ENCODE measurements around the gene ST7L. TPM values are rescaled to one million over a fixed set of nuclear protein-coding genes. Genes with fewer than 3 reads are reported as not detected.

ST7L gene
- total and polyA plus RNA-seq, 12 donors: 14.0 to 37.2 (median 22.7) TPM

GRCh38 chr1:112575154-112575804, 43.7 kb downstream of the ST7L start:
- intact Hi-C loops (cut with DNase I): no loop called here
- Histone ChIP-seq H3K4me1 (replicated peaks in 1 of 2) (no peaks in the 10 kb centered on the region), H3K27ac (no peak overlapping the region), H3K9me3 (replicated peaks in 1 of 3) (no peaks in the 10 kb centered on the region), H3K27me3 (no peaks in the 10 kb centered on the region), H3K36me3 (replicated peaks in 1 of 2) (peaks cover 0 to 19% of the 10 kb centered on the region in 2 donors), H3K4me3 (no peak overlapping the region)
- 67 to 84% (median 77%) methylated on average over 8 of the region's 8 CpGs for WGBS, 4 donors
- TF ChIP-seq CTCF (IDR thresholded peaks at IDR 0.05) (no peak), POLR2A (IDR thresholded peaks at IDR 0.05) (no peak)
- peak in 6 of 7 donors; percentile 19 to 55 (median 43) for DNase-seq

DNA sequence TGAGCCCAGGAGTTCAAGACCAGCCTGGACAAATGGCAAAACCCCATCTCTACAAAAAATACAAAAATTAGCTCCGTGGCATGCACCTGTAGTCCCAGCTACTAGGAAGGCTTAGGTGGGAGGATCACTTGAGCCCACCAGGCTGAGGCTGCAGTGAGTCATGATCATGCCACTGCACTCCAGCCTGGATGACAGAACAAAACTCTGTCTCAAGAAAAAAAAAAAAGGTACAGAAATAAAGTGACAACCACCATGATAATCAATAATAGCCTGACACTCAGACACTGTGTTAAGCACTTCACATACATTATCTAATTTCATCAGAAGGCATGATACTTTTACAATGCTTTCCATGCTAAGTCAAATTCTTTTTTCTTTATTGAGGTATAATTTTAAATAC, 53.1 kb downstream of the ST7L start:
- Histone ChIP-seq H3K27ac (no peak overlapping the region), H3K9me3 (replicated peaks in 1 of 3) (no peaks in the 10 kb centered on the region), H3K4me1 (replicated peaks in 1 of 2) (no peaks in the 10 kb centered on the region), H3K4me3 (no peak overlapping the region), H3K27me3 (no peaks in the 10 kb centered on the region), H3K36me3 (replicated peaks in 1 of 2) (no peaks in the 10 kb centered on the region)
- intact Hi-C loops (cut with DNase I): no loop called here
- no peak for DNase-seq
- TF ChIP-seq POLR2A (IDR thresholded peaks at IDR 0.05) (no peak), CTCF (IDR thresholded peaks at IDR 0.05) (no peak)
- 96 to 100% (median 100%) methylated on average over 1 of the region's 1 CpG for WGBS, 4 donors

DNA sequence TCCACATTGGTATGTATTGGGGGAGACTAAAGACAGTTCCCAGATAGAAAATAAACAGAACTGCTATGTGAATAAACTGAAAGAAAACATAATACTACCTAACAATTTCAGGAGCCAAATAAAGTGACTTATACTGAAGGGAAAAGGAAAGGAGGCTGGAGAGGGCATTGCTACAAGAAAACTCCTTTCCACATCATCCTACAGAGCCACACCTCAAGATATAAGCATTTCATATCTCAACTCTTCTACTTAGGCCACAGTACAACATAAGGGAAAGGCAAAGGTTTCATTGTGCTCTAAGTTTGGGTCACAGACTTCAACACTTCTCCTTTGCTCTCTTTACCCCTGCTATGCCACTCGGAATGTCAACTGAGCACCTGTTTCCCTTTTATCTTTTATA, 54.9 kb downstream of the ST7L start:
- H3K9me3 ChIP-seq (replicated peaks in 1 of 3): no peaks in the 10 kb centered on the region
- no peak overlapping the region for H3K4me3 ChIP-seq
- H3K27ac ChIP-seq: no peak overlapping the region
- 95 to 100% (median 98%) methylated on average over 1 of the region's 1 CpG for WGBS, 4 donors
- no peaks in the 10 kb centered on the region for H3K27me3 ChIP-seq
- TF ChIP-seq POLR2A (IDR thresholded peaks at IDR 0.05): no peak
- TF ChIP-seq CTCF (IDR thresholded peaks at IDR 0.05): no peak
- no peaks in the 10 kb centered on the region for H3K36me3 ChIP-seq (replicated peaks in 1 of 2)
- intact Hi-C loops (cut with DNase I): no loop called here
- DNase-seq: no peak
- no peaks in the 10 kb centered on the region for H3K4me1 ChIP-seq (replicated peaks in 1 of 2)

DNA sequence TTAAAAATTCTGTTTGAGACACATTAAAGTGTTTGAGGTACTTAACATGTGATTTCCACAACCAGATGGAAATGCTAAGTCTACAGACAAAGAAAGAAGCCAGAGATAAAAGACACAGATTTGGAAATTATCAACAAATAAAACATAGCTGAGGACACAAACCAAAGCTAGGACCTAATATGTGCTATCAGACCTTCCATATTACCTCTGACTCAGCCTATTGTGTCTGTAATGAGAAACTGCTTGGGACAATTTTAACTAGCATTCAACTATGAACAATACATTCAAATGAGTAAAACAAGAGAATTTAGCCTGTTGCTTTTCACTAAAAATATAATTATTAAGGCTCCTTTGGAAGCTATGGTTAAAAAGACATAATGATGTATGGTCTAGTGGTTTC, 55.6 kb downstream of the ST7L start:
- Histone ChIP-seq H3K27me3 (no peaks in the 10 kb centered on the region), H3K4me1 (replicated peaks in 1 of 2) (no peaks in the 10 kb centered on the region), H3K9me3 (replicated peaks in 1 of 3) (no peaks in the 10 kb centered on the region), H3K36me3 (replicated peaks in 1 of 2) (no peaks in the 10 kb centered on the region), H3K4me3 (no peak overlapping the region), H3K27ac (no peak overlapping the region)
- DNase-seq: no peak
- intact Hi-C loops (cut with DNase I): no loop called here
- no peak for TF ChIP-seq CTCF (IDR thresholded peaks at IDR 0.05)
